Pancreas (tissue), 10 donors: ENCODE data around the gene RTL5. TPM values are rescaled to one million over a fixed set of nuclear protein-coding genes. Genes with fewer than 3 reads are reported as not detected.

Experiments used
- ATAC-seq, 4 donors: fragments of 200-7000 bp; cut with Tn5 transposase; one replicate each; pipeline versions ENCODE4 v1.8.0 to v1.9.1; 2020; ENCODE audit warnings: mild to moderate bottlenecking in 4 of 4, moderate library complexity in 4 of 4
- DNase-seq, 6 donors: peaks; one replicate each; pipeline ENCODE4 v3.0.0-alpha.2; 2020
- FAIRE-seq: peaks from 2 replicates; lab custom pipeline; 2012; peaks lifted over from hg19 to GRCh38; lab: Jason Lieb, UNC
- H3K27ac ChIP-seq, 4 donors: fragments of 200-600 bp; sonication (generic); 1 replicate in 3 of 4; 2 replicates in 1 of 4; pipeline versions ENCODE4 v1.5.0 to v1.8.0; 2020
- H3K27me3 ChIP-seq, 4 donors: fragments of 200-600 bp; one replicate each; pipeline ENCODE4 v1.8.0; 2021
- H3K36me3 ChIP-seq, 3 donors: fragments of 200-600 bp; sonication (generic) in 1 of 3; one replicate each; pipeline versions ENCODE4 v1.5.0 to v1.8.0; 2020 to 2021
- H3K4me1 ChIP-seq, 3 donors: fragments of 200-600 bp; one replicate each; pipeline ENCODE4 v1.8.0; 2021
- H3K4me3 ChIP-seq, 4 donors: fragments of 200-600 bp; sonication (generic) in 2 of 4; one replicate each; pipeline versions ENCODE4 v1.5.0 to v1.8.0; 2020 to 2021
- H3K9me3 ChIP-seq, 4 donors: fragments of 200-600 bp; one replicate each; pipeline ENCODE4 v1.8.0; 2021
- WGBS, 2 donors: extraction: QIAGEN DNeasy Blood & Tissue Kit; methylation state at CpG; one replicate each; pipeline ENCODE4 v1.1.7; 2013; 5-methylcytosine and 5-hydroxymethylcytosine counted together
- intact Hi-C, 3 donors: fragments of 100-400 bp; cut with DNase I; formaldehyde crosslinking; loops; one replicate each; pipeline versions ENCODE4 v1.11.1 to v1.14.2; 2022
- polyA plus RNA-seq, 2 donors: library from polyadenylated mRNA; stranded (reverse); fragments of 200-250 nt; gene quantifications; one replicate each; pipeline ENCODE4 v1.2.3, GENCODE V29; 2013
- total RNA-seq, 6 donors: library from RNA; stranded (reverse); fragmentation: NEBNext Ultra II Directional in 4 of 6; extraction: Animal tissue kit (Norgen Biotek cat#: 25700) in 4 of 6; gene quantifications; one replicate each; pipeline versions ENCODE4 v1.2.1 to v1.2.4, GENCODE V29; 2021 to 2023
- TF ChIP-seq, protein P1 (sequence below), 4 donors: fragments of 200-600 bp; sonication (generic) in 3 of 4; IDR thresholded peaks; one replicate each; pipeline versions ENCODE4 v1.5.0 to v1.8.0; 2021; ENCODE audit warnings: antibody characterized with exemption in 4 of 4
- donor health status: healthy with polysubstance abuse.
- donor health status: DM: no; HTN: no; CAD: no; lungs with moderate emphysema.
- donor health status: DM: no; HTN: no; CAD: no.
- donor health status: control.
- donor health status: control.
- donor health status: Bipolar disorder and iron deficiency.
- donor health status: DM: yes; HTN: yes; CAD: no.
- donor health status: DM: no; HTN: no; CAD: no.
- donor health status: DM: no; HTN: no; CAD: no.
- donor health status: DM: yes; HTN: yes; CAD: no.

Gene RTL5
- total and polyA plus RNA-seq, 8 donors = 0.51 to 8.6 (median 2.3) TPM

DNA sequence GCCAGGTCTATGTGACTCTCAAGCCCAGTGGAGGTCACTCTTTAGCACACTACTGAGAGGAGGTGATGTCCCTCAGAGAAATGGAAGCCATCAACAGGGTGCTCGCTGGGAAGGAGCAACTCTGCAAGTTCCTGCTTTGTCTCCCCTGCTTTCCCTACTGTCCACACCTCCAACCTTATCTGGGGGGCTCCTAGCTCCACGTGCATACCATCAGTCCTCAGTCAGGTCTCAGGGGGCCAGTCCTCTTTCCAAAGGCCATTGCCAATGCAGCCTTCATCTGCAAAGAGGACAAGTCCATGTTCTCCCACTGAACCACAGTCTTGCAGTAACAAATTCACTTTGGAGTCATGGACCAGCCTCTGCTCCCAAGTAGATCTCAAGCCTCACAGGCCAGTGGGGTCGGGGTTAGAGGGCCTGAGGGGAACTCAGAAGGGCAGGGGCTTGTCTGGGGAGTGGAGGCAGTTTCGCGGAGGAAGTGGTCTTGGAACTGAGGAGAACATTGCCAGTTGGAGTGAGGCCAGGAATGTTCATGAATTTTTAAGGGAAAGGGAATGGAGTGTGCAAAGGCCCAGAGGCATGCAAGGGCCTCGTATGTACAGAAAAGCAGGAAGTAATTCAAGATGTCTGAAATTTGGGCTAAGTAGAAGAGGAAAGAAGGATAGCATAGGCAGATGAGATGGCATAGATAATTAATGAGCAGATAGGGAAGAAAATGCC lies 8.9 kb downstream of the RTL5 start:
- no peak for FAIRE-seq
- no peaks in the 10 kb centered on the region for H3K36me3 ChIP-seq
- no peak for ATAC-seq
- peaks cover 0 to 10% (median 0%) of the 10 kb centered on the region in 4 donors for H3K27me3 ChIP-seq
- H3K4me3 ChIP-seq = no peak overlapping the region
- 66 to 71% methylated on average over 6 of the region's 6 CpGs for WGBS, 2 donors
- no peaks in the 10 kb centered on the region for H3K9me3 ChIP-seq
- peak in 1 of 6 donors; percentile 29 for DNase-seq
- no peak overlapping the region for H3K27ac ChIP-seq
- H3K4me1 ChIP-seq = peaks cover 0 to 4% (median 0%) of the 10 kb centered on the region in 3 donors
- TF ChIP-seq, protein P1, sequence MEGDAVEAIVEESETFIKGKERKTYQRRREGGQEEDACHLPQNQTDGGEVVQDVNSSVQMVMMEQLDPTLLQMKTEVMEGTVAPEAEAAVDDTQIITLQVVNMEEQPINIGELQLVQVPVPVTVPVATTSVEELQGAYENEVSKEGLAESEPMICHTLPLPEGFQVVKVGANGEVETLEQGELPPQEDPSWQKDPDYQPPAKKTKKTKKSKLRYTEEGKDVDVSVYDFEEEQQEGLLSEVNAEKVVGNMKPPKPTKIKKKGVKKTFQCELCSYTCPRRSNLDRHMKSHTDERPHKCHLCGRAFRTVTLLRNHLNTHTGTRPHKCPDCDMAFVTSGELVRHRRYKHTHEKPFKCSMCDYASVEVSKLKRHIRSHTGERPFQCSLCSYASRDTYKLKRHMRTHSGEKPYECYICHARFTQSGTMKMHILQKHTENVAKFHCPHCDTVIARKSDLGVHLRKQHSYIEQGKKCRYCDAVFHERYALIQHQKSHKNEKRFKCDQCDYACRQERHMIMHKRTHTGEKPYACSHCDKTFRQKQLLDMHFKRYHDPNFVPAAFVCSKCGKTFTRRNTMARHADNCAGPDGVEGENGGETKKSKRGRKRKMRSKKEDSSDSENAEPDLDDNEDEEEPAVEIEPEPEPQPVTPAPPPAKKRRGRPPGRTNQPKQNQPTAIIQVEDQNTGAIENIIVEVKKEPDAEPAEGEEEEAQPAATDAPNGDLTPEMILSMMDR (IDR thresholded peaks at IDR 0.05) = no peak
- intact Hi-C loops = loop anchor here in 1 of 3 donors (10.0 kb wide), 1 partner anchor 98 kb away; no protein-coding TSS in a partner anchor

DNA sequence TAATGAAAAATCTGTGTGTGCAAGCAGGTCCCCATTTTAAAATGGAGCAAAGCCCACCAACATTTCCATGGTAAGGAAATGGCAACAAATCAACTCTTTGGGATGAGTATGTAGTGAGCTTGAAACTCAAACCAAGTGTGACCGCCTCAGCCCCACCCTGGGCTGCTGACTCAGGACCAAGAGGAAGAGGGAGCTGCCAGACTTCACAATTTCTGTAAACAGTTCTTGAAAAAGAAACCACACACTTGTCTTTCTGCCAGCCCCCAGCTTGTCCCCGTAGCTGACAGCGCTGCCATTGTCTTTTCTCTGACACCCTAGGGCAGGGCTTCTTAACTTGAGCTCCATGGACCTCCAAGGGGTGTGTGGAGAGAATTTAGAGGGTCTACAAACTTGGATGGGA lies 10.3 kb downstream of the RTL5 start:
- 74% methylated on average over 3 of the region's 3 CpGs for WGBS, 2 donors
- Histone ChIP-seq H3K27me3 (peaks cover 0 to 10% (median 0%) of the 10 kb centered on the region in 4 donors), H3K36me3 (no peaks in the 10 kb centered on the region), H3K4me3 (no peak overlapping the region), H3K9me3 (no peaks in the 10 kb centered on the region), H3K4me1 (peaks cover 0 to 3% (median 0%) of the 10 kb centered on the region in 3 donors), H3K27ac (no peak overlapping the region)
- intact Hi-C loops = loop anchor here in 1 of 3 donors (10.0 kb wide), 1 partner anchor 97 kb away; no protein-coding TSS in a partner anchor
- TF ChIP-seq, protein P1 (IDR thresholded peaks at IDR 0.05) = no peak
- DNase-seq (peak in 1 of 6 donors; percentile 29), ATAC-seq (peak in 3 of 4 donors; percentile 28 to 72 (median 71)), FAIRE-seq (no peak)

DNA sequence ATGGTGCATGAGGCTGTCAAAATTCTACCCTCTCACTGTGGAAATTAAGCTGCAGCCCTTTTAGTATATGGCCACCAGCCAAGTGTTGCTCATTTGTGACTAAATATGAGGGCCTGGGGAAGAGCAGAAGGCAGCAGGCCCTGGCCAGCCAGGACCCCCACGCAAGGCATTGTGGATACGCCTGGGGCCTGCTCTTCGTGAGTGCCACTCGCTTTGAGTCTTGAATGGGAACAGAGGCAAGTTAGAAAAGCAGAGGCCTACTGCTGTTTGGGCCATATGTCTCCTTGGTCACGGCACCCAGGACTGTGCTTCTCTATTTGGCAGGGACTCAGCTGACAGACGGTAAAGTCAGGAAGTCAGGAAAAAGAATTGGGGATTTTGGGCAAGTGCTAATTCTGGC lies 10.9 kb downstream of the RTL5 start:
- Histone ChIP-seq H3K9me3 (no peaks in the 10 kb centered on the region), H3K4me1 (no peaks in the 10 kb centered on the region), H3K36me3 (no peaks in the 10 kb centered on the region), H3K4me3 (no peak overlapping the region), H3K27ac (no peak overlapping the region), H3K27me3 (peaks cover 0 to 10% (median 0%) of the 10 kb centered on the region in 4 donors)
- DNase-seq = peak in 1 of 6 donors; percentile 43
- 82 to 85% methylated on average over 6 of the region's 6 CpGs for WGBS, 2 donors
- intact Hi-C loops = loop anchor here in 1 of 3 donors (10.0 kb wide), 1 partner anchor 96 kb away; no protein-coding TSS in a partner anchor
- no peak for FAIRE-seq
- peak in 2 of 4 donors; percentile 31 to 34 for ATAC-seq
- TF ChIP-seq, protein P1 (IDR thresholded peaks at IDR 0.05) = no peak

DNA sequence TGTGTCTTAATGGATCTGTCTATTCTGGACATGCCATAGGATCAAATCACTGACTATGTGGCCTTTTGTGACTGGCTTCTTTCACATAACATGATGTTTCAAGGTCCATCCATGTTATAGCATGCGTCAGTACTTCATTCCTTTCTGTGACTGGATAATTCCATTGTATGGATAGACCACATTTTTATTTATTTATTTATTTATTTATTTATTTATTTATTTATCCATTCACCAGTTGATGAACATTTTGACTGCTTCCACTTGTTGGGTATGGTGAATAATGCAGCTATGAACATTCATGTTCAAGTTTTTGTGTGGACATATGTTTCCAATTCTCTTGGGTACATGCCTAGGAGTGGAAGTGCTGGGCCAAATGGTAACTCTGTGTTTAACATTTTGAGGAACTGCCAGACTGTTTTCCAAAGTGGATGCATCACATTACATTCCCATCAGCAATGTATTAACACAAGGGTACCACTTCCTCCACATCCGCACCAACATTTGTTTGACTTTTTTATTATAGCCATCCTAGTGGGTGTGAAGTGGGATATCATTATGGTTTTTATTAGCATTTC lies 14.0 kb downstream of the RTL5 start:
- ATAC-seq (no peak), DNase-seq (no peak), FAIRE-seq (no peak)
- Histone ChIP-seq H3K36me3 (no peaks in the 10 kb centered on the region), H3K4me1 (no peaks in the 10 kb centered on the region), H3K27ac (no peak overlapping the region), H3K9me3 (no peaks in the 10 kb centered on the region), H3K27me3 (no peaks in the 10 kb centered on the region), H3K4me3 (no peak overlapping the region)
- TF ChIP-seq, protein P1 (IDR thresholded peaks at IDR 0.05) = no peak
- intact Hi-C loops = no loop called here
- 89 to 96% methylated on average over 2 of the region's 2 CpGs for WGBS, 2 donors
